ENCODE measurements around the gene NOXA1. TPM values are rescaled to one million over a fixed set of nuclear protein-coding genes. Genes with fewer than 3 reads are reported as not detected.

The NOXA1 gene
- total RNA-seq, 4 donors from 2014 or later = 2.2 to 7.6 (median 4.0) TPM

DNA sequence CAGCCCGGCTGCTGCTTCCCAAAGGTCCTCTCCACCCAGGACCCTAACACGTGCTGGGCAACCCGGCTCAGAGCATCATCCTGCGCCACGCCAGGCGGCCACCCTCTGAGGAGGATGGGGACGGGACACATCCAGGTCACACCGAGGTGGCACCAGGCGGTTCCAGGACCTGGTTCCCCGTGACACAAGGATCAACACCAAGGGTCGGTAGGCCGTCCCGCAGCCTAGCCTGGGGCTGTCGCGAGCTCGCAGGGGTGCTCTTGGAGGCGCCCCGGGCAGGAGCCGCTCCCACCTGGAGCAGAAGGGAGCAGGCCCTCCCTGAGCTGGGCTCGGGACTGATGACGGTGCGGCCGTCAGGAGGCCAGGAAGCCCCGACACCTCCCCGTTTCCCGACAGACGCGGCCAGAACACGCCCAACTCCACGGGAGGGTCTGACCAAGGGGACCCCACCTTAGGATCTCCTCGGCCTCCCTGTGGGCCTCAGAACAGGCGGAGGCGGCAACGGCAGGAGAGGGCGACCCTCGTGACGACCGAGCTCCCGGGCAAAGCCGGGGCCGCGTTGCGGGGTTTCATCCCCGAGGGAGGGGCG lies 6.5 kb upstream of the NOXA1 start:
- no peaks in the 10 kb centered on the region for H3K36me3 ChIP-seq
- peaks cover 16% of the 10 kb centered on the region for H3K4me1 ChIP-seq
- peak overlapping the region; percentile 39 for H3K4me3 ChIP-seq
- no peak overlapping the region for H3K27ac ChIP-seq
- DNase-seq (ENCODE audit: low spot score in 2 of 2) = no peak
- H3K9me3 ChIP-seq = no peaks in the 10 kb centered on the region
- WGBS = 69% methylated on average over 12 of the region's 45 CpGs
- TF ChIP-seq POLR2A (IDR thresholded peaks at IDR 0.05) = no peak
- TF ChIP-seq CTCF (IDR thresholded peaks at IDR 0.05) = no peak
- no peak for TF ChIP-seq EP300 (IDR thresholded peaks at IDR 0.05)
- no peak for TF ChIP-seq POLR2AphosphoS5 (IDR thresholded peaks at IDR 0.05)
- no peaks in the 10 kb centered on the region for H3K27me3 ChIP-seq

- WGBS = 56% methylated on average over 83 of the region's 99 CpGs
- peaks cover 16% of the 10 kb centered on the region for H3K4me1 ChIP-seq
- no peaks in the 10 kb centered on the region for H3K27me3 ChIP-seq
- no peak for DNase-seq (ENCODE audit: low spot score in 2 of 2)
- H3K36me3 ChIP-seq = no peaks in the 10 kb centered on the region
- no peak for TF ChIP-seq POLR2A (IDR thresholded peaks at IDR 0.05)
- H3K4me3 ChIP-seq = peak overlapping the region; percentile 39
- H3K9me3 ChIP-seq = no peaks in the 10 kb centered on the region
- H3K27ac ChIP-seq = no peak overlapping the region
These were observed 5.8 kb upstream of the NOXA1 start for GRCh38 chr9:137417161-137418021.

DNA sequence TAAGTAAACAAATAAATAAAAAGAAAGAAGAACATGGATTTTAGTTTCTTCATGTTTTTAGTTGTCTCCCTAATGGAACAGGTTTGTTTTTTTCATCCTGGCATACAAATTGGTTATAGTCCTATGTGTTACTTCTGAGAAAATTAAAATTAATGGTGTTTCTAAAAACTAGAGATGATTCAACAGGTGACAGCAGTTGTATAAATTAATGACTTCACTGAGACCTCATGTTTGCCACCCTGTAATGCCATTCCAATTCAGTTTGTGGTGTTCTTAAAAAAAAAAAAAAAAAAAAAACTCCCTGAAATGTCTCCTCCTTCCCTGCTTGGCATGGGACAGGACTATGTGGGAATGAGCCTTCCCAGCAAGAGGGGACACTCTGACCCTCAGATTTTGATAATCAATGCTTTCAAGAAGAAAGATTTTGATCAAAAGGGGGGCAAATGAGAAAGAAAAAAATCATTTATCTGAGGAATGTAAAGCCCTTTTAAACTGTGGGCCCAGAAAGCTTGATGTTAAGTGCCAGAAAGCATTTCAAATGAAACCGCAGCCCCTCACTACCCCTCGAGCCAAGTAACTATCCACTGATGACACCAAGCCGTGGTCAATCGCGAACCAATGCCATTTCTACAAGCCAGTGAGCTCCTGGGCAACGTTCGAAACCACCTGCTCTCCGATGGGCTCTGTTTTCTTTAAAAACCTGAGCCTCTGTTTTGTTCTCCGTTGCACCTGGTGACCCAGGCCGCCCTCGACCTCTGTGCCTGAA lies 1.2 kb upstream of the NOXA1 start:
- H3K9me3 ChIP-seq = no peaks in the 10 kb centered on the region
- TF ChIP-seq EP300 (IDR thresholded peaks at IDR 0.05) (no peak), POLR2A (IDR thresholded peaks at IDR 0.05) (no peak), POLR2AphosphoS5 (IDR thresholded peaks at IDR 0.05) (no peak)
- H3K36me3 ChIP-seq = no peaks in the 10 kb centered on the region
- H3K27me3 ChIP-seq = no peaks in the 10 kb centered on the region
- H3K4me1 ChIP-seq = peaks cover 40% of the 10 kb centered on the region
- H3K27ac ChIP-seq = peak overlapping the region; percentile 78
- H3K4me3 ChIP-seq = peak overlapping the region; percentile 97
- 5% methylated on average over 11 of the region's 11 CpGs for WGBS
- no peak for DNase-seq (ENCODE audit: low spot score in 2 of 2)

DNA sequence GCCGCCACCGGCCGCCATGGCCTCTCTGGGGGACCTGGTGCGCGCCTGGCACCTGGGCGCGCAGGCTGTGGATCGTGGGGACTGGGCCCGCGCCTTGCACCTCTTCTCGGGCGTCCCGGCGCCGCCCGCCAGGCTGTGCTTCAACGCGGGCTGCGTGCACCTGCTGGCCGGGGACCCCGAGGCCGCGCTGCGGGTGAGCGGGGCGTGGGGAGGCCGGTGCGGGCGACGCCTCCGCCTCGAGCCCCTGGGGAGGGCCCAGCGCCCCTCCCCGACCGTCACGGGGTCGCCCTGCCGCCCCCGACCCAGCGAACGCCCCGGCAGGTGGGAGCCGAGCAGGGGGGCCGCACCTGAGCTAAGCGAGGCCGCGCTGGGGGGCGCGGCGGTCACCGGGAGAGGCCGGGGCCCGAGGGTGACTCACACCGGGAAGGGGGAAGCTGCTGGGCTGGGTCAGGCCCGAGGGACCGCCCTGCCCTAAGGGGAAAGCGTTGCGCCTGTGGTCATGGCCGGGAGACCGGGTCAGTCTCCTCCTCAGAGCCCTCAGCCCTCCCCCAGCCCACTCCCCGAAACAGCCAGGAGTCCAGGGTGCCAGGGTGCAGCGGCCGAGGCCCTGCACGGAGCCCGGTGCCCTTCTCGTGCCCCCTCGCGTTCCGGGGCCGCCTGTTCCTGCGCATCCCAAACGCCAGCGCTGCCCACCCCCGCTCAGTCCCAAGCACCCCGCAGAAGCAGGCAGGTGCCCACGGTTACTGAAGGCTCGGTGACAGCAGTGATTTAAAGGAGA lies 510 bp downstream of the NOXA1 start:
- no peak for TF ChIP-seq CTCF (IDR thresholded peaks at IDR 0.05)
- no peak for TF ChIP-seq POLR2AphosphoS5 (IDR thresholded peaks at IDR 0.05)
- TF ChIP-seq POLR2A (IDR thresholded peaks at IDR 0.05) = no peak
- TF ChIP-seq EP300 (IDR thresholded peaks at IDR 0.05) = no peak
- peak overlapping the region; percentile 78 for H3K27ac ChIP-seq
- peaks cover 40% of the 10 kb centered on the region for H3K4me1 ChIP-seq
- WGBS = 17% methylated on average over 13 of the region's 77 CpGs
- peak overlapping the region; percentile 97 for H3K4me3 ChIP-seq
- H3K9me3 ChIP-seq = no peaks in the 10 kb centered on the region
- H3K36me3 ChIP-seq = no peaks in the 10 kb centered on the region
- DNase-seq (ENCODE audit: low spot score in 2 of 2) = peak in 1 of 2 donors; percentile 81
- H3K27me3 ChIP-seq = no peaks in the 10 kb centered on the region

- H3K4me1 ChIP-seq = peaks cover 40% of the 10 kb centered on the region
- H3K36me3 ChIP-seq = no peaks in the 10 kb centered on the region
- H3K9me3 ChIP-seq = no peaks in the 10 kb centered on the region
- H3K27ac ChIP-seq = no peak overlapping the region
- H3K4me3 ChIP-seq = no peak overlapping the region
- no peaks in the 10 kb centered on the region for H3K27me3 ChIP-seq
- TF ChIP-seq EP300 (IDR thresholded peaks at IDR 0.05) (no peak), CTCF (IDR thresholded peaks at IDR 0.05) (no peak), POLR2A (IDR thresholded peaks at IDR 0.05) (no peak), POLR2AphosphoS5 (IDR thresholded peaks at IDR 0.05) (no peak)
- DNase-seq (ENCODE audit: low spot score in 2 of 2) = peak in 1 of 2 donors; percentile 58
- WGBS = 80% methylated on average over 18 of the region's 18 CpGs
These were observed 3.0 kb downstream of the NOXA1 start for GRCh38 chr9:137426018-137426681.

All from suprapubic skin (tissue), 4 donors.